Measurements from ENCODE around the gene TAC3.
A peak's percentile ranks its signal among the peaks of the same experiment; 100 is the strongest.
"Not testable (repeated sequence)": the region's sequence is repeated elsewhere in the genome, so short reads cannot be mapped to it uniquely, and the experiment has no call there.

The TAC3 gene

DNA sequence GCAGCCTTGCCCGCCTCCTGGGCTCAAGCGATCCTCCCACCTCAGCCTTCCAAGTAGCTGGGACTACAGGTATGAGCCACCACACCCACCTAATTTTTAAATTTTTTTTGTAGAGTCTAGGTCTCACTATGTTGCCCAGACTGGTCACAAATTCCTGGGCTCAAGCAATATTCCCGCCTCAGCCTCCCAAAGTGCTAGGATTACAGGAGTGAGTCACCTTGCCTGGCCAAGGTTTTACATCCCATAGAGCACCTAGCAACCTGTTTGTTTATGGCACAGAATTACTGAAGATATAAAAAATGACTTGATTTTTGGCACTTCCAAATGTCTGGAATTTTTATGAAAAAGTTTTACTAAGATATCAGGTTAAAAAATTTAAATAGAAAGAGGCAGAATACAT, 17.1 kb upstream of the TAC3 start:
- no peak for DNase-seq (ENCODE audit: low read depth)
- TF ChIP-seq, protein P1, sequence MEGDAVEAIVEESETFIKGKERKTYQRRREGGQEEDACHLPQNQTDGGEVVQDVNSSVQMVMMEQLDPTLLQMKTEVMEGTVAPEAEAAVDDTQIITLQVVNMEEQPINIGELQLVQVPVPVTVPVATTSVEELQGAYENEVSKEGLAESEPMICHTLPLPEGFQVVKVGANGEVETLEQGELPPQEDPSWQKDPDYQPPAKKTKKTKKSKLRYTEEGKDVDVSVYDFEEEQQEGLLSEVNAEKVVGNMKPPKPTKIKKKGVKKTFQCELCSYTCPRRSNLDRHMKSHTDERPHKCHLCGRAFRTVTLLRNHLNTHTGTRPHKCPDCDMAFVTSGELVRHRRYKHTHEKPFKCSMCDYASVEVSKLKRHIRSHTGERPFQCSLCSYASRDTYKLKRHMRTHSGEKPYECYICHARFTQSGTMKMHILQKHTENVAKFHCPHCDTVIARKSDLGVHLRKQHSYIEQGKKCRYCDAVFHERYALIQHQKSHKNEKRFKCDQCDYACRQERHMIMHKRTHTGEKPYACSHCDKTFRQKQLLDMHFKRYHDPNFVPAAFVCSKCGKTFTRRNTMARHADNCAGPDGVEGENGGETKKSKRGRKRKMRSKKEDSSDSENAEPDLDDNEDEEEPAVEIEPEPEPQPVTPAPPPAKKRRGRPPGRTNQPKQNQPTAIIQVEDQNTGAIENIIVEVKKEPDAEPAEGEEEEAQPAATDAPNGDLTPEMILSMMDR (conservative IDR thresholded peaks at IDR 0.05; ENCODE audit: low read depth, low read length) = no peak
- H3K4me3 ChIP-seq (ENCODE audit: low read depth, low read length) = no peak overlapping the region

DNA sequence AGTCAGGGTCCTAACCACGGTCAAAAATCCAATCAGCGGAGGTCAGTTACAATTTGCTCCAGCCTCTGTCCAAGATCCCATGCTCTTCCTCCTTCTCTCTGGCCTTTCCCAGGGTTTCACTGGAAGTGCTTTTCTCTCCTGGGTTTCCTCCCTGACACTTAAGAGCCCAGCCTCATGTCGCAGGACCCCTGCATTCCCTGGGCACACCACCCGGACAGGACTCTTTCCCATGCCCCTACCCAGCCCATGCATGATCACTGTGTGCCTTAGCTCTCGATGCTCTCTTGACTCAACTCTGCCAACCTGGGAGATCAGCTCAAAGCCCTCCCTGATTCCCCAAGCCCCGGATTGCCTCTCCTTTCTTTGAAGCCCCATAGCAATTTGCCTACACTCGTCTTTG, 15.5 kb upstream of the TAC3 start:
- TF ChIP-seq, protein P1 (conservative IDR thresholded peaks at IDR 0.05; ENCODE audit: low read depth, low read length) = no peak

DNA sequence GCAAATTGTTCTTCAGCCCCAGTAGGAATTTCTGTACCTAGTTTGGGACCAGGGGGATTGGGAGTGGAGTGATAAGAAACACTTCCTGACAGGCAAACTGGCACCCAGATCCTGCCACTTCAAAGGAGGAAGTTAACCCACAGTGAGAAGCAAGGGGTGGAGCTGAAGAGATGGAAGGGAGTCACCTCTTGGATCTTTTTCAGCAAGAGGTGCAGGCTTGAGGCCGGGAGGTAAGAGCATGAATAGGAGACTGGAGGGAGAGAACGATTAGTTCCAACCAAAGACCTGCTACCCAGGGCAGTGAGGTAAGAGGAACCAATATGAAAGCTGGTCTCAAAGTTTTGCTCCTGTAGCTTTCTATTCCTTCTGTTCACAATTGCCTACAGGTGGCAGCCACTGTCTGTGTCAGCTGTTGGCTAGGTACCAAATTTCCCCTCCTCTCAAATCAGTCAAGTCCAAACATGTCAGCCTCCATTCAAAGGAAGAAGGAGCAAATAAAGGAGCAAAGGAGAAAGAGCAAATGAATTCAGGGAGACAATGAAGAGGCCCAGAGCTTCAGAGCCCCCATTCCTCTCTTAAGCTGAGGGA, 14.9 kb upstream of the TAC3 start:
- TF ChIP-seq, protein P1 (conservative IDR thresholded peaks at IDR 0.05; ENCODE audit: low read depth, low read length) = no peak
- no peak for DNase-seq (ENCODE audit: low read depth)
- no peak overlapping the region for H3K4me3 ChIP-seq (ENCODE audit: low read depth, low read length)

More for the DNA sequence above, 15.5 kb upstream of the TAC3 start:
- H3K4me3 ChIP-seq (ENCODE audit: low read depth, low read length) = no peak overlapping the region
- DNase-seq (ENCODE audit: low read depth) = no peak

DNA sequence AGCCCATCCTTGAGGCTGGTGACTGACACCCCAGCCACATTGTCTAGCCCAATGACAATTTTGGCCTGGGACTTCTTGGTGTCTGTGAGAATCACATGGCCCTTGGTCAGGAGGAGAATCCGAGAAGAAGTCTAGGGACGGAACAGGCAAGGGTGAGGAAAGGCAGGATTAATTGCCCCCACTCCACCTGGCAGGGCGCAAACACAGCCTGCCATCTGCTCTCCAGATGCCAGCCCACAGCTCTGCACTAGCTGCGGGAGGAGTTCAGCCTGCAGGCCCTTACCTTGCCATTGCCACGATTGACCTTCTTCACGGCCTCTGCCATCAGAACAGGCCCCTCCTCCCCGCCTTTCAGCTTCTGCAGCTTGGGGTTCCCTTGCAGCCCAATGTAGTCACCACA, 13.1 kb upstream of the TAC3 start:
- TF ChIP-seq, protein P1 (conservative IDR thresholded peaks at IDR 0.05; ENCODE audit: low read depth, low read length) = no peak
- H3K4me3 ChIP-seq (ENCODE audit: low read depth, low read length) = no peak overlapping the region
- DNase-seq (ENCODE audit: low read depth) = no peak

DNA sequence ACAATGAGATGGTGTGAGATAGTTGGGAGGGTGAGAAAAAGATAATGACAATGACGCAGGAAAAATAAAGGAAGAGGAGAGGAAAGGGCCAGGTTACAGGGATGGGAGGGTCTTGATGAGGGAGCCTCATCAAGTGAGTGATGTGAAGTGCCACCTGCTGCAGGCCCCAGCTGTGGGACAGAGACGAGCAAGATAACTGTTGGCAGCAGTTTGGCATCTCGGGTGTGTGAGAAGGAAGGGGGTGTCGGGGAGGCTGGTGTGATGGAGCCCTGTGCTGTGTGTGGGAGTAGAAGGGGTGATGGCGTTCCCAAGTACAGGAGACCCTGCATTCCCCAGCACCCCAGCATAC, 11.4 kb upstream of the TAC3 start:
- TF ChIP-seq, protein P1 (conservative IDR thresholded peaks at IDR 0.05; ENCODE audit: low read depth, low read length) = no peak
- DNase-seq (ENCODE audit: low read depth) = no peak
- H3K4me3 ChIP-seq (ENCODE audit: low read depth, low read length) = no peak overlapping the region

DNA sequence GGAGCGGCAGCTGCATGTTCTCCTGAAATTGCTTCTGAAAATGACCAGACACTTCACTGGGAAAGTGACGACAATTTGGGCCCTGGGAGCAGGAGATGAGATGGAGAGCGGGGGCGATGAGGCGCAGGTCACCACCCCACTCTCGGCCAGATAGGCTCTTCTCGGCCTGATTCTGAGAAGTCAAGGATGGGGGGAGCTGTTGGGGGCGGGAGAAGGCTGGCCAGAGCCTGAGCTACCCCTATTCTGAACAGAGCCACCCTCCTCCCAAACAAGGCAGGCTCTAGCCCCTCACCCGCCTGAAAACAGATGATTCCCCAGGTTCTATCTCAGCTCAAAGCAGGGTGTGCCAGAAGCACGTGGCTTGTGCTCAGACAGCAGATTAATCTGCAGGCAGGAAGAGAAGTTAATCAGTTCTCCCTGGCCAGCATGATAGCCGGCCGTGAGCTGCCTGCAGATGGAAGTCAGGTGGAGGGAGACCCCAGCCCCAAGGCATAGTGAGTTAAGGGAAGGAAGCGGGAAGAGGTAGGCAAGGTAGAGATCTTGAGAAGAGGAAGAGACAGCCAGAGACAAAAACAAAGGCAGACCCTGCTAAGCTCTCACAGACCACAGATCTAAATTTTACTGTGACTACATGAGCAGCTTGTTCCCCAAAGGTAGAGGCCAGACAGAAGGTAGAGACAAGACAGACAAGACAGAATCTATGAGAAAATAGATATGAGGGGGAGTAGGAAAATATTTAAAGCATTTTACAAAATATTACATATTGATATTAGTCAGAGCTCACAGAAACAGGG, 10.9 kb upstream of the TAC3 start:
- TF ChIP-seq, protein P1 (conservative IDR thresholded peaks at IDR 0.05; ENCODE audit: low read depth, low read length) = no peak
- no peak overlapping the region for H3K4me3 ChIP-seq (ENCODE audit: low read depth, low read length)
- DNase-seq (ENCODE audit: low read depth) = no peak

DNA sequence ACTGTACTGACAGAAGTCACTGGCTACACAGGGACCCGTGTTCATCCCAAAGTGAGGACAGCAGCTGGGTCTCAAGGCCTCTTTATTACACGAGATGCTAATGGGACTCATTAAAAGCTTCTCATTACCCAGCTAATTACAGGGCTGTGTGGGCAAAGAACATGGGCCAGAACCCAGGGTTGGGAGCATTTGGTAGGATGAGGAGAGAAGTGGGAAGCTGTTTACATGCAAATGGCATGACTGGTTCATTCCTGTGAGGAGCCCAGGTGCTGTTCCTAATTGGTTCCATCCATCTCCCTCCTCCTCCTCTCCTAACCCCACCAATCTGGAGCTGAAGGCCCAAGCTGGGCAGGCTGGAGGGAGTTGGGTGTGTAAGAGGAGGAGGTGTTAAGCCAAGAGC, 8.9 kb upstream of the TAC3 start:
- H3K4me3 ChIP-seq (ENCODE audit: low read depth, low read length) = no peak overlapping the region
- TF ChIP-seq, protein P1 (conservative IDR thresholded peaks at IDR 0.05; ENCODE audit: low read depth, low read length) = no peak
- no peak for DNase-seq (ENCODE audit: low read depth)

DNA sequence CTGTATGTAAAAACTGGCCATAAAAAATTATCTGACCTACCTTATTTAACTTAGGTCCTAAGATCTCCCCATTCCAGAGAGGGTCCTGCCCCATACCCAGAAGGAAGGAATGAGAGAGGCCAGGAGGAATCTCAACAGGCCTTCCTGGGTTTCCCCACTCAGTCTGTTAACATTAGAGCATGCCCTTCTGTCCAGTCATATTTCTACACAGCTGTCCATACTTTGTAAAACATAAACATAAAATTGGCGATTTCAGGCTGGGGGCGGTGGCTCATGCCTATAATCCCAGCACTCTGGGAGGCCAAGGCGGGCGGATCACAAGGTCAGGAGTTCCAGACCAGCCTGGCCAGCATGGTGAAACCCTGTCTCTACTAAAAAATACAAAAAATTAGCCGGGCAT, 6.0 kb upstream of the TAC3 start:
- DNase-seq (ENCODE audit: low read depth) = peak; percentile 37
- H3K4me3 ChIP-seq (ENCODE audit: low read depth, low read length) = not testable (repeated sequence)

Data from choroid plexus epithelial cell (primary cell).